HepG2 (cell line): ENCODE results near the gene AMBRA1. TPM values are rescaled to one million over a fixed set of nuclear protein-coding genes. Genes with fewer than 3 reads are reported as not detected.

ENCODE experiments used
- CREB1 ChIP-seq, 2 experiments: fragments of 450-650 bp in 1 of 2; IDR thresholded peaks; 2 replicates each; pipeline ENCODE4 v1.6.1; 2016 to 2017; ENCODE audit warnings: control low read depth in 1 of 2, mild to moderate bottlenecking in 1 of 2, missing compliant biosample characterization in 1 of 2, missing genetic modification characterization in 1 of 2
- DNMT1 ChIP-seq: sonication (generic); formaldehyde crosslinking; IDR thresholded peaks from 2 replicates; pipeline ENCODE4 v1.5.1; 2020; ENCODE audit warnings: mild to moderate bottlenecking, missing genetic modification reagents
- SIN3A ChIP-seq: IDR thresholded peaks from 2 replicates; pipeline ENCODE4 v1.6.1; 2011; ENCODE audit warnings: low read depth, mild to moderate bottlenecking, control low read depth, low read length, borderline replicate concordance
- THAP8 ChIP-seq: sonication (generic); formaldehyde crosslinking; IDR thresholded peaks from 2 replicates; pipeline ENCODE4 v1.5.1; 2020; ENCODE audit warnings: missing genetic modification reagents, mild to moderate bottlenecking, borderline replicate concordance
- polyA plus RNA-seq, 8 experiments: library from polyadenylated mRNA; depleted of rRNA in 3 of 8; stranded (reverse) in 7 of 8; unstranded in 1 of 8; fragments of >200 nt; fragmentation: Illumina TruSeq in 4 of 8; extraction: Trizol in 4 of 8; gene quantifications; 2 replicates each; pipeline versions ENCODE4 v1.2.1 to v1.2.3, GENCODE V29; 2011 to 2016; ENCODE audit warnings: low read depth in 4 of 8, missing spikeins in 1 of 8, mixed read lengths in 1 of 8; ENCODE audit not compliant: insufficient read depth in 1 of 8
- total RNA-seq, 5 experiments: library from RNA; depleted of rRNA; stranded (reverse); fragments of >200 nt; fragmentation: Illumina TruSeq; extraction: Trizol; gene quantifications; 2 replicates each; pipeline ENCODE4 v1.2.3, GENCODE V29; 2016; ENCODE audit warnings: low read depth in 1 of 5
- TF ChIP-seq, protein P1 (sequence below), 2 experiments: IDR thresholded peaks; 2 replicates each; pipeline ENCODE4 v1.6.1; 2011 to 2012; ENCODE audit warnings: low read length in 2 of 2, borderline replicate concordance in 1 of 2, low read depth in 1 of 2, mild to moderate bottlenecking in 1 of 2, moderate library complexity in 1 of 2
- TF ChIP-seq, protein P2 (sequence below): IDR thresholded peaks from 2 replicates; pipeline ENCODE4 v1.6.1; 2016; ENCODE audit warnings: low read depth, control low read depth
- TF ChIP-seq, protein P3 (sequence below): IDR thresholded peaks from 2 replicates; pipeline ENCODE4 v1.6.1; 2012; ENCODE audit warnings: inconsistent platforms
- TF ChIP-seq, protein P4 (sequence below): sonication (generic); formaldehyde crosslinking; IDR thresholded peaks from 2 replicates; pipeline ENCODE4 v1.5.0; 2020; ENCODE audit warnings: mild to moderate bottlenecking, missing genetic modification reagents, moderate library complexity

Gene AMBRA1
- total and polyA plus RNA-seq, 2 of the 13 experiments (the other 11 are each of a cell fraction or from before 2014, with no cell fraction given) = 15.7 to 26.0 TPM

DNA sequence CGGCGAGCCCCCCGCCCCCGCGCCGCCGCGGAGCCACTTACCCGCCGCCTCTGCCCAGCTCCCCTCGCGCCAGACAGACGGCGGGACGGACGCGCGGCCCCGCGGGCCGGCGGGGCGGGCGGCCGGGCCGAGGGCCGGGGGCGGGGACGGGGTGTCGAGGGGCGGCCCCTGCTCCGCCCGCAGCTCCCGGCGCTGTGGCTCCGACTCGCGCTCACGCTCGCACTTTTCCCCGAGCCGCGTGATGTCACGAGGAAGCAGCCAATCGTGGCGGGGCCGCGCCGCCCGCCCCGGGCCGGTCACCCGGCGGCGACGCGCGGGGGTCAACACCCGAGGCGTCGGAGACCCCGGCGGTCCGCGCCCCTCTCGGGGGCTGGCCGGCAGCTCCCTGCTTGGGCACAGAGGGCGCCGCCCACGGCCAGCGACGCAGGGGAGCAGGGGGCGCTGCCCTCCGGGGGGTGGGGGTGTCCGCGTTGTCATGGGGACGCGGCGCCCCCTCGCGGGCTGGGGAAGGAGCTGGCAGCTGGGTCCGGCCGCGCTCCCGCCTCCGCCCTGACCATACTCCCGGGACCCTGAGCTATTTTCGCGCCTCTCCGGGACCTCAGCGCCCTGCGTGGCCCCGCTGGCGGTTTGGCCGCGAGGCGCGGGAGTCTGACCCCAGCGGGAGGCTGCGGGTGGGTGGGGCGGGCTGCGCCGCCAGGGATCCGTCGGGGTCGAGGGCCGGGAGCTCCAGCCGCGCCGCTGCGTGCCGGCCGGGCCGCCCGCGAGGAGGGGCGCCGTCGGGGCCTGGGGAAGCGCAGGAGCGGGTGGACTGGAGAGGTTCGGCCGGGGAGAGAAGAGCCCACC lies 202.0 kb downstream of the AMBRA1 start, which contains the start of gene CHRM4 (continued):
- TF ChIP-seq, protein P1, sequence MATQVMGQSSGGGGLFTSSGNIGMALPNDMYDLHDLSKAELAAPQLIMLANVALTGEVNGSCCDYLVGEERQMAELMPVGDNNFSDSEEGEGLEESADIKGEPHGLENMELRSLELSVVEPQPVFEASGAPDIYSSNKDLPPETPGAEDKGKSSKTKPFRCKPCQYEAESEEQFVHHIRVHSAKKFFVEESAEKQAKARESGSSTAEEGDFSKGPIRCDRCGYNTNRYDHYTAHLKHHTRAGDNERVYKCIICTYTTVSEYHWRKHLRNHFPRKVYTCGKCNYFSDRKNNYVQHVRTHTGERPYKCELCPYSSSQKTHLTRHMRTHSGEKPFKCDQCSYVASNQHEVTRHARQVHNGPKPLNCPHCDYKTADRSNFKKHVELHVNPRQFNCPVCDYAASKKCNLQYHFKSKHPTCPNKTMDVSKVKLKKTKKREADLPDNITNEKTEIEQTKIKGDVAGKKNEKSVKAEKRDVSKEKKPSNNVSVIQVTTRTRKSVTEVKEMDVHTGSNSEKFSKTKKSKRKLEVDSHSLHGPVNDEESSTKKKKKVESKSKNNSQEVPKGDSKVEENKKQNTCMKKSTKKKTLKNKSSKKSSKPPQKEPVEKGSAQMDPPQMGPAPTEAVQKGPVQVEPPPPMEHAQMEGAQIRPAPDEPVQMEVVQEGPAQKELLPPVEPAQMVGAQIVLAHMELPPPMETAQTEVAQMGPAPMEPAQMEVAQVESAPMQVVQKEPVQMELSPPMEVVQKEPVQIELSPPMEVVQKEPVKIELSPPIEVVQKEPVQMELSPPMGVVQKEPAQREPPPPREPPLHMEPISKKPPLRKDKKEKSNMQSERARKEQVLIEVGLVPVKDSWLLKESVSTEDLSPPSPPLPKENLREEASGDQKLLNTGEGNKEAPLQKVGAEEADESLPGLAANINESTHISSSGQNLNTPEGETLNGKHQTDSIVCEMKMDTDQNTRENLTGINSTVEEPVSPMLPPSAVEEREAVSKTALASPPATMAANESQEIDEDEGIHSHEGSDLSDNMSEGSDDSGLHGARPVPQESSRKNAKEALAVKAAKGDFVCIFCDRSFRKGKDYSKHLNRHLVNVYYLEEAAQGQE (IDR thresholded peaks at IDR 0.05; ENCODE audit: borderline replicate concordance in 1 of 2, low read depth in 1 of 2, low read length in 2 of 2) = peak in 1 of 2 experiments; percentile 57; a peak in 1 of 4 replicates
- TF ChIP-seq, protein P2, sequence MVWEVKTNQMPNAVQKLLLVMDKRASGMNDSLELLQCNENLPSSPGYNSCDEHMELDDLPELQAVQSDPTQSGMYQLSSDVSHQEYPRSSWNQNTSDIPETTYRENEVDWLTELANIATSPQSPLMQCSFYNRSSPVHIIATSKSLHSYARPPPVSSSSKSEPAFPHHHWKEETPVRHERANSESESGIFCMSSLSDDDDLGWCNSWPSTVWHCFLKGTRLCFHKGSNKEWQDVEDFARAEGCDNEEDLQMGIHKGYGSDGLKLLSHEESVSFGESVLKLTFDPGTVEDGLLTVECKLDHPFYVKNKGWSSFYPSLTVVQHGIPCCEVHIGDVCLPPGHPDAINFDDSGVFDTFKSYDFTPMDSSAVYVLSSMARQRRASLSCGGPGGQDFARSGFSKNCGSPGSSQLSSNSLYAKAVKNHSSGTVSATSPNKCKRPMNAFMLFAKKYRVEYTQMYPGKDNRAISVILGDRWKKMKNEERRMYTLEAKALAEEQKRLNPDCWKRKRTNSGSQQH (CRISPR knock-in tag) = 0 out of 2 replicates have a peak, but pooled peaks have one; percentile 57
- TF ChIP-seq DNMT1 (CRISPR knock-in tag) = 0 out of 2 replicates have a peak, but pooled peaks have one; percentile 28
- peak; percentile 73; the same call in 1 of the 2 replicates for TF ChIP-seq SIN3A
- TF ChIP-seq THAP8 = 0 out of 2 replicates have a peak, but pooled peaks have one; percentile 6
- TF ChIP-seq, protein P3, sequence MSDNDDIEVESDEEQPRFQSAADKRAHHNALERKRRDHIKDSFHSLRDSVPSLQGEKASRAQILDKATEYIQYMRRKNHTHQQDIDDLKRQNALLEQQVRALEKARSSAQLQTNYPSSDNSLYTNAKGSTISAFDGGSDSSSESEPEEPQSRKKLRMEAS = peak; percentile 30; the same call in 1 of the 2 replicates
- TF ChIP-seq, protein P4, sequence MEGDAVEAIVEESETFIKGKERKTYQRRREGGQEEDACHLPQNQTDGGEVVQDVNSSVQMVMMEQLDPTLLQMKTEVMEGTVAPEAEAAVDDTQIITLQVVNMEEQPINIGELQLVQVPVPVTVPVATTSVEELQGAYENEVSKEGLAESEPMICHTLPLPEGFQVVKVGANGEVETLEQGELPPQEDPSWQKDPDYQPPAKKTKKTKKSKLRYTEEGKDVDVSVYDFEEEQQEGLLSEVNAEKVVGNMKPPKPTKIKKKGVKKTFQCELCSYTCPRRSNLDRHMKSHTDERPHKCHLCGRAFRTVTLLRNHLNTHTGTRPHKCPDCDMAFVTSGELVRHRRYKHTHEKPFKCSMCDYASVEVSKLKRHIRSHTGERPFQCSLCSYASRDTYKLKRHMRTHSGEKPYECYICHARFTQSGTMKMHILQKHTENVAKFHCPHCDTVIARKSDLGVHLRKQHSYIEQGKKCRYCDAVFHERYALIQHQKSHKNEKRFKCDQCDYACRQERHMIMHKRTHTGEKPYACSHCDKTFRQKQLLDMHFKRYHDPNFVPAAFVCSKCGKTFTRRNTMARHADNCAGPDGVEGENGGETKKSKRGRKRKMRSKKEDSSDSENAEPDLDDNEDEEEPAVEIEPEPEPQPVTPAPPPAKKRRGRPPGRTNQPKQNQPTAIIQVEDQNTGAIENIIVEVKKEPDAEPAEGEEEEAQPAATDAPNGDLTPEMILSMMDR (CRISPR knock-in tag) = peak; percentile 72
- peak; percentile 15; the same call in 1 of the 2 replicates for TF ChIP-seq CREB1 (IDR thresholded peaks at IDR 0.05)
- TF ChIP-seq CREB1 (CRISPR knock-in tag; IDR thresholded peaks at IDR 0.05) = no peak
